ENCODE data around the gene LTB. TPM values are rescaled to one million over a fixed set of nuclear protein-coding genes. Genes with fewer than 3 reads are reported as not detected.
A peak's percentile ranks its signal among the peaks of the same experiment; 100 is the strongest.

Gene LTB
- total and polyA plus RNA-seq, 9 of the 15 experiments (the other 6 are each of a cell fraction or from before 2014, with no cell fraction given) = 0.07 to 0.51 TPM; not detected in 7

DNA sequence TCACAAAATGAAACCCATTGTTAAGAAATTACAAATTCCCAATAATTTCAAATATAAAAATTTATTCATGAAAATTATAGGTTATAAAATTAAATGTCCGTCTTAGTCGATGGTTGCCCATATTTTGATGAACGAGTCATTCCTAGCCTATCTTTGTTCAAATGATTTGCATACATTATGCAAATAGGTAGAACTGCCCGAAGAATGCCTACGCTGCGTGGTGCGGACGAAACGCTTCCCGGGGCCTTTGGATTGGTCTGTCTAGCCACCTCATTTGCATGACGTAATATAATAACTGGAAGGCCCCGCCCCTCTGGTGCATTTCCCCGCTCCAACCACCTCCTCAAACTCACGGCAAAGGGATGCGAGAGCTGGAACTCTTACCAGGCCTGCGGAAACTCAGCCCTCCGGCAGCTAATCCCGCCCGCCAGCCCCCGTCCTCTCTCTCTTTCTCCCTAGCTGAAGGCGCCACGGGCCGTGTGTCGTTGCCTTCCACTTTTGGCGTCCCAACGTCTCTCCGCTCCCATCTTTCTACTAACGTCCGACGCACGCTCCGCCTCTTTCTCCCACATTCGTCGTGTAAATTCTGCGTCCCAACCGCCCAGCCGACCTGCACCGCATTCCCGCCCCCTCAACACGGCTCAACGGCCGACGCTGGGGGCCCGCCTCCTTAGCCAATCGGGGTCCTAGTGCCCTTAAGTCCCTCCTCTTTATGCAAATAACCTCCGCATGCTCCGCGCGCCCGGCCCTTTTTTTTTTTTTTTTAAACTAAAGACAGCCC is 37.8 kb upstream of the LTB start (continued):
- TF ChIP-seq TEAD2 (tag; IDR thresholded peaks at IDR 0.05) = no peak
- peak; percentile 91 for TF ChIP-seq ZSCAN32 (CRISPR knock-in tag; IDR thresholded peaks at IDR 0.05)
- no peak for TF ChIP-seq MTF1 (CRISPR knock-in tag; IDR thresholded peaks at IDR 0.05; ENCODE audit: borderline replicate concordance)
- TF ChIP-seq XRCC4 (IDR thresholded peaks at IDR 0.05; ENCODE audit: extremely low read depth, insufficient read depth, insufficient read length) = no peak
- TF ChIP-seq PHTF2 (CRISPR knock-in tag; IDR thresholded peaks at IDR 0.05) = no peak
- TF ChIP-seq, protein P1, sequence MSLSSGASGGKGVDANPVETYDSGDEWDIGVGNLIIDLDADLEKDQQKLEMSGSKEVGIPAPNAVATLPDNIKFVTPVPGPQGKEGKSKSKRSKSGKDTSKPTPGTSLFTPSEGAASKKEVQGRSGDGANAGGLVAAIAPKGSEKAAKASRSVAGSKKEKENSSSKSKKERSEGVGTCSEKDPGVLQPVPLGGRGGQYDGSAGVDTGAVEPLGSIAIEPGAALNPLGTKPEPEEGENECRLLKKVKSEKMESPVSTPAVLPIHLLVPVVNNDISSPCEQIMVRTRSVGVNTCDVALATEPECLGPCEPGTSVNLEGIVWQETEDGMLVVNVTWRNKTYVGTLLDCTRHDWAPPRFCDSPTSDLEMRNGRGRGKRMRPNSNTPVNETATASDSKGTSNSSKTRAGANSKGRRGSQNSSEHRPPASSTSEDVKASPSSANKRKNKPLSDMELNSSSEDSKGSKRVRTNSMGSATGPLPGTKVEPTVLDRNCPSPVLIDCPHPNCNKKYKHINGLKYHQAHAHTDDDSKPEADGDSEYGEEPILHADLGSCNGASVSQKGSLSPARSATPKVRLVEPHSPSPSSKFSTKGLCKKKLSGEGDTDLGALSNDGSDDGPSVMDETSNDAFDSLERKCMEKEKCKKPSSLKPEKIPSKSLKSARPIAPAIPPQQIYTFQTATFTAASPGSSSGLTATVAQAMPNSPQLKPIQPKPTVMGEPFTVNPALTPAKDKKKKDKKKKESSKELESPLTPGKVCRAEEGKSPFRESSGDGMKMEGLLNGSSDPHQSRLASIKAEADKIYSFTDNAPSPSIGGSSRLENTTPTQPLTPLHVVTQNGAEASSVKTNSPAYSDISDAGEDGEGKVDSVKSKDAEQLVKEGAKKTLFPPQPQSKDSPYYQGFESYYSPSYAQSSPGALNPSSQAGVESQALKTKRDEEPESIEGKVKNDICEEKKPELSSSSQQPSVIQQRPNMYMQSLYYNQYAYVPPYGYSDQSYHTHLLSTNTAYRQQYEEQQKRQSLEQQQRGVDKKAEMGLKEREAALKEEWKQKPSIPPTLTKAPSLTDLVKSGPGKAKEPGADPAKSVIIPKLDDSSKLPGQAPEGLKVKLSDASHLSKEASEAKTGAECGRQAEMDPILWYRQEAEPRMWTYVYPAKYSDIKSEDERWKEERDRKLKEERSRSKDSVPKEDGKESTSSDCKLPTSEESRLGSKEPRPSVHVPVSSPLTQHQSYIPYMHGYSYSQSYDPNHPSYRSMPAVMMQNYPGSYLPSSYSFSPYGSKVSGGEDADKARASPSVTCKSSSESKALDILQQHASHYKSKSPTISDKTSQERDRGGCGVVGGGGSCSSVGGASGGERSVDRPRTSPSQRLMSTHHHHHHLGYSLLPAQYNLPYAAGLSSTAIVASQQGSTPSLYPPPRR (CRISPR knock-in tag; IDR thresholded peaks at IDR 0.05; ENCODE audit: borderline replicate concordance) = no peak
- peak; percentile 39; the same call in 1 of the 2 replicates for TF ChIP-seq ZBED1 (IDR thresholded peaks at IDR 0.05)
- TF ChIP-seq, protein P2, sequence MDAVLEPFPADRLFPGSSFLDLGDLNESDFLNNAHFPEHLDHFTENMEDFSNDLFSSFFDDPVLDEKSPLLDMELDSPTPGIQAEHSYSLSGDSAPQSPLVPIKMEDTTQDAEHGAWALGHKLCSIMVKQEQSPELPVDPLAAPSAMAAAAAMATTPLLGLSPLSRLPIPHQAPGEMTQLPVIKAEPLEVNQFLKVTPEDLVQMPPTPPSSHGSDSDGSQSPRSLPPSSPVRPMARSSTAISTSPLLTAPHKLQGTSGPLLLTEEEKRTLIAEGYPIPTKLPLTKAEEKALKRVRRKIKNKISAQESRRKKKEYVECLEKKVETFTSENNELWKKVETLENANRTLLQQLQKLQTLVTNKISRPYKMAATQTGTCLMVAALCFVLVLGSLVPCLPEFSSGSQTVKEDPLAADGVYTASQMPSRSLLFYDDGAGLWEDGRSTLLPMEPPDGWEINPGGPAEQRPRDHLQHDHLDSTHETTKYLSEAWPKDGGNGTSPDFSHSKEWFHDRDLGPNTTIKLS (IDR thresholded peaks at IDR 0.05; ENCODE audit: borderline replicate concordance, low read depth) = peak; percentile 62; the same call in 1 of the 2 replicates
- peak; percentile 90 for TF ChIP-seq SIN3B (IDR thresholded peaks at IDR 0.05; ENCODE audit: low read depth)
- TF ChIP-seq PTTG1 (tag; IDR thresholded peaks at IDR 0.05; ENCODE audit: low read depth) = no peak
- no peak for TF ChIP-seq STAT5A (IDR thresholded peaks at IDR 0.05; ENCODE audit: borderline replicate concordance, low read length)
- TF ChIP-seq, protein P3, sequence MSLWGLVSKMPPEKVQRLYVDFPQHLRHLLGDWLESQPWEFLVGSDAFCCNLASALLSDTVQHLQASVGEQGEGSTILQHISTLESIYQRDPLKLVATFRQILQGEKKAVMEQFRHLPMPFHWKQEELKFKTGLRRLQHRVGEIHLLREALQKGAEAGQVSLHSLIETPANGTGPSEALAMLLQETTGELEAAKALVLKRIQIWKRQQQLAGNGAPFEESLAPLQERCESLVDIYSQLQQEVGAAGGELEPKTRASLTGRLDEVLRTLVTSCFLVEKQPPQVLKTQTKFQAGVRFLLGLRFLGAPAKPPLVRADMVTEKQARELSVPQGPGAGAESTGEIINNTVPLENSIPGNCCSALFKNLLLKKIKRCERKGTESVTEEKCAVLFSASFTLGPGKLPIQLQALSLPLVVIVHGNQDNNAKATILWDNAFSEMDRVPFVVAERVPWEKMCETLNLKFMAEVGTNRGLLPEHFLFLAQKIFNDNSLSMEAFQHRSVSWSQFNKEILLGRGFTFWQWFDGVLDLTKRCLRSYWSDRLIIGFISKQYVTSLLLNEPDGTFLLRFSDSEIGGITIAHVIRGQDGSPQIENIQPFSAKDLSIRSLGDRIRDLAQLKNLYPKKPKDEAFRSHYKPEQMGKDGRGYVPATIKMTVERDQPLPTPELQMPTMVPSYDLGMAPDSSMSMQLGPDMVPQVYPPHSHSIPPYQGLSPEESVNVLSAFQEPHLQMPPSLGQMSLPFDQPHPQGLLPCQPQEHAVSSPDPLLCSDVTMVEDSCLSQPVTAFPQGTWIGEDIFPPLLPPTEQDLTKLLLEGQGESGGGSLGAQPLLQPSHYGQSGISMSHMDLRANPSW (CRISPR knock-in tag; IDR thresholded peaks at IDR 0.05) = peak; percentile 75; the same call in 1 of the 2 replicates
- TF ChIP-seq ZNF174 (CRISPR knock-in tag; IDR thresholded peaks at IDR 0.05) = no peak
- TF ChIP-seq, protein P4, sequence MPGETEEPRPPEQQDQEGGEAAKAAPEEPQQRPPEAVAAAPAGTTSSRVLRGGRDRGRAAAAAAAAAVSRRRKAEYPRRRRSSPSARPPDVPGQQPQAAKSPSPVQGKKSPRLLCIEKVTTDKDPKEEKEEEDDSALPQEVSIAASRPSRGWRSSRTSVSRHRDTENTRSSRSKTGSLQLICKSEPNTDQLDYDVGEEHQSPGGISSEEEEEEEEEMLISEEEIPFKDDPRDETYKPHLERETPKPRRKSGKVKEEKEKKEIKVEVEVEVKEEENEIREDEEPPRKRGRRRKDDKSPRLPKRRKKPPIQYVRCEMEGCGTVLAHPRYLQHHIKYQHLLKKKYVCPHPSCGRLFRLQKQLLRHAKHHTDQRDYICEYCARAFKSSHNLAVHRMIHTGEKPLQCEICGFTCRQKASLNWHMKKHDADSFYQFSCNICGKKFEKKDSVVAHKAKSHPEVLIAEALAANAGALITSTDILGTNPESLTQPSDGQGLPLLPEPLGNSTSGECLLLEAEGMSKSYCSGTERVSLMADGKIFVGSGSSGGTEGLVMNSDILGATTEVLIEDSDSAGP (CRISPR knock-in tag; IDR thresholded peaks at IDR 0.05) = no peak
- no peak for TF ChIP-seq YBX1 (IDR thresholded peaks at IDR 0.05)
- TF ChIP-seq, protein P5, sequence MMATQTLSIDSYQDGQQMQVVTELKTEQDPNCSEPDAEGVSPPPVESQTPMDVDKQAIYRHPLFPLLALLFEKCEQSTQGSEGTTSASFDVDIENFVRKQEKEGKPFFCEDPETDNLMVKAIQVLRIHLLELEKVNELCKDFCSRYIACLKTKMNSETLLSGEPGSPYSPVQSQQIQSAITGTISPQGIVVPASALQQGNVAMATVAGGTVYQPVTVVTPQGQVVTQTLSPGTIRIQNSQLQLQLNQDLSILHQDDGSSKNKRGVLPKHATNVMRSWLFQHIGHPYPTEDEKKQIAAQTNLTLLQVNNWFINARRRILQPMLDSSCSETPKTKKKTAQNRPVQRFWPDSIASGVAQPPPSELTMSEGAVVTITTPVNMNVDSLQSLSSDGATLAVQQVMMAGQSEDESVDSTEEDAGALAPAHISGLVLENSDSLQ (IDR thresholded peaks at IDR 0.05) = peak; percentile 53; the same call in 1 of the 2 replicates

Data from K562 (cell line).